Stimulated activated memory B cell treated with anti-CD40 and anti-IgM and Interleukin-4, amounts not matched to agents 10 μg/mL and 1 μg/mL and 100 μg/mL, for 72 hours (primary cell): ENCODE measurements around the gene FBXO2.

Experiments
- ATAC-seq: fragments of 150-1000 bp; cut with Tn5 transposase; 2 replicates; pipeline ENCODE4 v1.10.0; 2021
- H3K27ac Mint-ChIP-seq: one replicate; pipeline ENCODE4 v1.8.0; 2022; ENCODE audit warnings: mild to moderate bottlenecking, mixed read lengths
- H3K27me3 Mint-ChIP-seq: one replicate; pipeline ENCODE4 v1.8.0; 2022; ENCODE audit warnings: mixed read lengths
- H3K36me3 Mint-ChIP-seq: one replicate; pipeline ENCODE4 v1.8.0; 2022; ENCODE audit warnings: mixed read lengths
- H3K4me1 Mint-ChIP-seq: one replicate; pipeline ENCODE4 v1.8.0; 2022; ENCODE audit warnings: mixed read lengths
- H3K4me3 Mint-ChIP-seq: one replicate; pipeline ENCODE4 v1.8.0; 2022; ENCODE audit warnings: mild to moderate bottlenecking, moderate library complexity, mixed read lengths
- H3K9me3 Mint-ChIP-seq: one replicate; pipeline ENCODE4 v1.8.0; 2022; ENCODE audit warnings: mixed read lengths

FBXO2 gene

GRCh38 chr1:11638121-11638520 is 16.1 kb downstream of the FBXO2 start:
- peaks cover 32% of the 10 kb centered on the region for H3K4me1 Mint-ChIP-seq
- H3K4me3 Mint-ChIP-seq, result no peak overlapping the region
- H3K9me3 Mint-ChIP-seq, result no peaks in the 10 kb centered on the region
- H3K27ac Mint-ChIP-seq, result no peak overlapping the region
- no peak for ATAC-seq
- no peaks in the 10 kb centered on the region for H3K36me3 Mint-ChIP-seq
- peaks cover 56% of the 10 kb centered on the region for H3K27me3 Mint-ChIP-seq

GRCh38 chr1:11634365-11635192 is 19.6 kb downstream of the FBXO2 start:
- H3K27me3 Mint-ChIP-seq, result peaks cover 60% of the 10 kb centered on the region
- no peak overlapping the region for H3K4me3 Mint-ChIP-seq
- peaks cover 3% of the 10 kb centered on the region for H3K9me3 Mint-ChIP-seq
- peaks cover 29% of the 10 kb centered on the region for H3K4me1 Mint-ChIP-seq
- H3K27ac Mint-ChIP-seq, result peak overlapping the region; percentile 43
- H3K36me3 Mint-ChIP-seq, result no peaks in the 10 kb centered on the region
- peak; percentile 69 for ATAC-seq

GRCh38 chr1:11629184-11630016 is 24.8 kb downstream of the FBXO2 start:
- Mint-ChIP-seq H3K36me3 (no peaks in the 10 kb centered on the region), H3K27me3 (peaks cover 56% of the 10 kb centered on the region), H3K9me3 (peaks cover 3% of the 10 kb centered on the region), H3K4me1 (peaks cover 13% of the 10 kb centered on the region), H3K4me3 (no peak overlapping the region), H3K27ac (no peak overlapping the region)
- no peak for ATAC-seq

GRCh38 chr1:11628767-11629166 is 25.5 kb downstream of the FBXO2 start:
- peaks cover 3% of the 10 kb centered on the region for H3K9me3 Mint-ChIP-seq
- no peak overlapping the region for H3K4me3 Mint-ChIP-seq
- peaks cover 58% of the 10 kb centered on the region for H3K27me3 Mint-ChIP-seq
- ATAC-seq, result peak; percentile 34
- H3K4me1 Mint-ChIP-seq, result peaks cover 7% of the 10 kb centered on the region
- H3K27ac Mint-ChIP-seq, result no peak overlapping the region
- H3K36me3 Mint-ChIP-seq, result no peaks in the 10 kb centered on the region

- Mint-ChIP-seq H3K4me1 (no peaks in the 10 kb centered on the region), H3K27me3 (peaks cover 79% of the 10 kb centered on the region), H3K4me3 (no peak overlapping the region), H3K27ac (no peak overlapping the region), H3K36me3 (no peaks in the 10 kb centered on the region), H3K9me3 (peaks cover under 1% of the 10 kb centered on the region)
- no peak for ATAC-seq
Measured at GRCh38 chr1:11626551-11626950, 27.7 kb downstream of the FBXO2 start.

GRCh38 chr1:11623702-11624101 is 30.5 kb downstream of the FBXO2 start:
- Mint-ChIP-seq H3K27ac (no peak overlapping the region), H3K4me1 (no peaks in the 10 kb centered on the region), H3K27me3 (peaks cover 60% of the 10 kb centered on the region), H3K36me3 (no peaks in the 10 kb centered on the region), H3K4me3 (no peak overlapping the region), H3K9me3 (no peaks in the 10 kb centered on the region)
- ATAC-seq, result no peak

- Mint-ChIP-seq H3K9me3 (no peaks in the 10 kb centered on the region), H3K4me3 (no peak overlapping the region), H3K36me3 (no peaks in the 10 kb centered on the region), H3K27ac (no peak overlapping the region), H3K27me3 (peaks cover 62% of the 10 kb centered on the region), H3K4me1 (no peaks in the 10 kb centered on the region)
- ATAC-seq, result no peak
Measured at GRCh38 chr1:11622398-11622797, 31.8 kb downstream of the FBXO2 start.

- no peaks in the 10 kb centered on the region for H3K9me3 Mint-ChIP-seq
- H3K27me3 Mint-ChIP-seq, result peaks cover 56% of the 10 kb centered on the region
- no peaks in the 10 kb centered on the region for H3K4me1 Mint-ChIP-seq
- H3K27ac Mint-ChIP-seq, result no peak overlapping the region
- no peak for ATAC-seq
- no peak overlapping the region for H3K4me3 Mint-ChIP-seq
- no peaks in the 10 kb centered on the region for H3K36me3 Mint-ChIP-seq
Measured at GRCh38 chr1:11620924-11621323, 33.3 kb downstream of the FBXO2 start.

- Mint-ChIP-seq H3K27ac (no peak overlapping the region), H3K4me1 (no peaks in the 10 kb centered on the region), H3K9me3 (no peaks in the 10 kb centered on the region), H3K4me3 (no peak overlapping the region), H3K27me3 (peaks cover 53% of the 10 kb centered on the region), H3K36me3 (no peaks in the 10 kb centered on the region)
- ATAC-seq, result no peak
Measured at GRCh38 chr1:11620405-11620804, 33.8 kb downstream of the FBXO2 start.

- Mint-ChIP-seq H3K4me3 (no peak overlapping the region), H3K27me3 (peaks cover 46% of the 10 kb centered on the region), H3K36me3 (no peaks in the 10 kb centered on the region), H3K27ac (no peak overlapping the region), H3K9me3 (no peaks in the 10 kb centered on the region), H3K4me1 (no peaks in the 10 kb centered on the region)
- no peak for ATAC-seq
Measured at GRCh38 chr1:11617741-11618140, 36.5 kb downstream of the FBXO2 start.

GRCh38 chr1:11617314-11617713 is 36.9 kb downstream of the FBXO2 start:
- no peaks in the 10 kb centered on the region for H3K36me3 Mint-ChIP-seq
- H3K4me3 Mint-ChIP-seq, result no peak overlapping the region
- peaks cover 42% of the 10 kb centered on the region for H3K27me3 Mint-ChIP-seq
- H3K9me3 Mint-ChIP-seq, result no peaks in the 10 kb centered on the region
- no peak overlapping the region for H3K27ac Mint-ChIP-seq
- no peak for ATAC-seq
- no peaks in the 10 kb centered on the region for H3K4me1 Mint-ChIP-seq

- no peak overlapping the region for H3K4me3 Mint-ChIP-seq
- H3K36me3 Mint-ChIP-seq, result no peaks in the 10 kb centered on the region
- H3K27ac Mint-ChIP-seq, result no peak overlapping the region
- H3K9me3 Mint-ChIP-seq, result no peaks in the 10 kb centered on the region
- H3K4me1 Mint-ChIP-seq, result no peaks in the 10 kb centered on the region
- H3K27me3 Mint-ChIP-seq, result peaks cover 40% of the 10 kb centered on the region
- ATAC-seq, result no peak
Measured at GRCh38 chr1:11616766-11617165, 37.5 kb downstream of the FBXO2 start.

- peaks cover 45% of the 10 kb centered on the region for H3K27me3 Mint-ChIP-seq
- no peaks in the 10 kb centered on the region for H3K4me1 Mint-ChIP-seq
- H3K4me3 Mint-ChIP-seq, result no peak overlapping the region
- no peaks in the 10 kb centered on the region for H3K9me3 Mint-ChIP-seq
- H3K36me3 Mint-ChIP-seq, result no peaks in the 10 kb centered on the region
- ATAC-seq, result no peak
- H3K27ac Mint-ChIP-seq, result no peak overlapping the region
Measured at GRCh38 chr1:11615090-11615489, 39.1 kb downstream of the FBXO2 start.

GRCh38 chr1:11613347-11613746 is 40.9 kb downstream of the FBXO2 start:
- no peak overlapping the region for H3K4me3 Mint-ChIP-seq
- H3K36me3 Mint-ChIP-seq, result no peaks in the 10 kb centered on the region
- no peaks in the 10 kb centered on the region for H3K4me1 Mint-ChIP-seq
- H3K27ac Mint-ChIP-seq, result no peak overlapping the region
- no peaks in the 10 kb centered on the region for H3K9me3 Mint-ChIP-seq
- ATAC-seq, result no peak
- H3K27me3 Mint-ChIP-seq, result peaks cover 54% of the 10 kb centered on the region

GRCh38 chr1:11611638-11612327 is 42.4 kb downstream of the FBXO2 start:
- Mint-ChIP-seq H3K9me3 (no peaks in the 10 kb centered on the region), H3K36me3 (no peaks in the 10 kb centered on the region), H3K4me3 (no peak overlapping the region), H3K27ac (no peak overlapping the region), H3K27me3 (peaks cover 51% of the 10 kb centered on the region), H3K4me1 (no peaks in the 10 kb centered on the region)
- no peak for ATAC-seq
